GM18505 (cell line): Measurements from ENCODE around the gene MDC1.

ENCODE experiments used
- ATAC-seq: cut with Tn5 transposase; IDR thresholded peaks from one replicate; pipeline ENCODE4 v1.9.1; 2021; ENCODE audit not compliant: unreplicated experiment
- POLR2A ChIP-seq: IDR thresholded peaks from 4 replicates; pipeline ENCODE4 v1.6.1; 2011; ENCODE audit warnings: borderline replicate concordance; ENCODE audit not compliant: insufficient read depth, insufficient read length; ENCODE audit errors: extremely low read depth

Gene MDC1

DNA sequence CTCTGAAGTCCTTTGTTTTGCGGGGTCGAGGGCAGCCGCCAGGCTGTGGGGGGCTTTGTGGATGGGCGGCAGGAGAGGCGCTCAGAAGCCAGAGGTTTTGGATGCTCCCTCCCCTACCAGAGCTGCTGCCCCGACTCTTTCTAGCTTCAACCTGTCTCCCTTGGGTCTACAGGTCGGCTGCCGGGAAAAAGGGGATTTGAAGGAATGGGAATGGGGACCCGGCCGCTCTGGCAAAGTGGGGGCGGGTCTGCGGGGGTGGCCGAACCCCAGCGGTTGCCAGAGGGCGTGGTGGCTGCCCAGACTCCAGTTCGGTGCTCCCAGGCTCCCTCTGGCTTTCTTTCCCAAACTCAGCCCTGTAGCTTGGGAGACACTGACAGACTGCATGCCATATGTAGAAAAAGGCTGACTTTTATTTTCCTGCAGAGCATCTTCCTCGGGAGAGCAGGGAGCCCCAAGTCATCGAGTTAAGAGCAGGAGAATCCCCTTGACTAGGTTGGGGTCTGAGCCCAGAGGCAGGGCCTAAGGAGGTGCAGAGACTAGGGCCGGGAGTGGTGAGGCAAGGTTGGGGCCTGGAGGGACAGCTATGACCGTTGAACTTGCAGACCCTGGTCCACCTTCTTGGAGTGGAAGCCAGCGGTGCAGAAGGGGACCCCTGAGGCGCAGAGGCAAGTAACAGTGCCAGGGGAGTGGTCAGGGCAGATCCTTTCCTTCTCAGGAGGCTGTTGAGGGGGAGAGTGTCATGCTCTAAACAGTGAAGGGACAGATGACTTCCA is 29.2 kb downstream of the MDC1 start:
- no peak for ATAC-seq

DNA sequence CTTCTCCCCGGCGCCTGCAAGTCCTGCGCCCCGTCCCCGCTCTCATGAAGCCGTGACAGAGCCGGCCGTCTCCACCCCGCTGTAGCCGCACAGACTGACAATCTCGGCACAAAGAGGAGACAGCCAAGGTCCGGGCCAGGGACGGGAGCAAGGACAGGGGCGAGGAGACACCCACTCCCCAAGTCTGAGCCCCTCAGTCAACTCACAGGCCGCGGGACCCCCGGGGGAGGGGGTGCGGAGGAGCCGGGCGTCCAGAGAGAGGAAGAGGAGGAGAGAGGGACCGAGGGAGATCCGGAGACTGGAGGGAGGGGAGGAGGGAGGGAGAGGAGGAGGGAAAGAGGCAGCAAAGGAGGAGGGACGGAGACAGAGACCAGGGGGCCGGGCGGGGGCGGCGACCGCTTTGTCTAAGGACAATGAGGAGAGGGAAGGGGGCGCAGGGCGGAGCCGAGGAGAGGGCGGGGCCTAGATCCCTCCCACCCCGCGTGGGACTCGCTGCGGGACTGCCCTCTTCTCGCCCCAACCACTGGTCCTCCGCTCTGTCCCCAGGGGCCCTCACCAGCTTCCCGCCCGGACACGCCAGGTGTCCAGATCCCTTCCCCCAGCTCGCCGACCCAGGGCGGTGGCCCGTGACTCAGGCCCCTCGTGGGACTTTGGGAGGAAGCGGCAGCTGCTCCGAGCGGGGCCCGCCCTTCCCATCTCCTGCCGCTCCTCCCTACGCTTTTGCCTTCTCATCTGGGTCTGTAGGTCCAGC is 30.0 kb downstream of the MDC1 start:
- peak; percentile 65 for TF ChIP-seq POLR2A
- ATAC-seq: peak; percentile 27

More for the DNA sequence above, 29.2 kb downstream of the MDC1 start:
- no peak for TF ChIP-seq POLR2A

DNA sequence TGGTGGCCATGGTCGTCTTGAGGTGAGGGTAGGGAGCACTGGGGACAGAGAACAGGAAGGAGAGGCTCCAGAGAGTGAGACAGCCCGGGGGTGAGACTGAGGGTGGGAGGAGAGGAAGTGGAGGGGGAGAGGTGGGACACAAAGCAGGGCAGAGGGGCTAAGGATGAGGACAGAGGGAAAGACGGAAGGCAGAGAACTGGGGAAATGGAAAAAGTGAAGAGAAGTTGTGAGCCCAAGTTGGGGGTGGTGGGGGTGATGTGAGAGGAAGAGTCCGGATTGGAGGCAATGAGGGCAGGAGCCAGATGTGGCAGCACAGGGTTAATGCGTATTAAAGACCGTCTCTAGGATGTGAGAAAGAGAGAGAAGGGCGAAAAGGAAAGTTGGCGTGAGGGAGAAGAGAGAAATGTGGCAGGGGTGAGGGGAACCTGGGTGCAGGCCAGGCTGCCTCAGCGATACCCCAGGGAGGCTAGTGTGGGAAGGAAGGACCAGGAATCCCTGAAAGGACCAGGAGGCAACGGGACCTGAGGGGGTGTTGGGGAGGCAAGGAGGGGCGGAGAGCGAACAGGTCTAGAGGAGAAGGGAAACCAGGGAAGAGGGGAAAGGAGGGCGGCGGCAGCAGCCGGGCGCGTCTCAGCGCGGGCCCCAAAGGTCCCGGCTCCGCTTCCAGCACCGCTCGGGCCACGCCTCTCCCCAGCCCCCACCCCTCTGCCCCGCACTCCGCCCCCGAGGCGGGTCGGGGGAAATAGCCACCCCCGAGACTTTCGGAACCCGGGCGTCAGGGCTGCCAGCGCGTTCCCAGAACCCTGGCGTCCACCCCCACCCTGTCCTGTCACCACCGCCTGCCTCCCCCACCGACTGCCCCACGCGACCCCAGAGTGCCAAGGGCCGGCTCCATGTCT is 30.8 kb downstream of the MDC1 start, which contains the start of gene PPP1R18:
PPP1R18 (minus strand) TSS at position 637 of the 899 bp plus-strand sequence; CDS start at position 10, 627 bp downstream.
- peak; percentile 55 for TF ChIP-seq POLR2A
- no peak for ATAC-seq

DNA sequence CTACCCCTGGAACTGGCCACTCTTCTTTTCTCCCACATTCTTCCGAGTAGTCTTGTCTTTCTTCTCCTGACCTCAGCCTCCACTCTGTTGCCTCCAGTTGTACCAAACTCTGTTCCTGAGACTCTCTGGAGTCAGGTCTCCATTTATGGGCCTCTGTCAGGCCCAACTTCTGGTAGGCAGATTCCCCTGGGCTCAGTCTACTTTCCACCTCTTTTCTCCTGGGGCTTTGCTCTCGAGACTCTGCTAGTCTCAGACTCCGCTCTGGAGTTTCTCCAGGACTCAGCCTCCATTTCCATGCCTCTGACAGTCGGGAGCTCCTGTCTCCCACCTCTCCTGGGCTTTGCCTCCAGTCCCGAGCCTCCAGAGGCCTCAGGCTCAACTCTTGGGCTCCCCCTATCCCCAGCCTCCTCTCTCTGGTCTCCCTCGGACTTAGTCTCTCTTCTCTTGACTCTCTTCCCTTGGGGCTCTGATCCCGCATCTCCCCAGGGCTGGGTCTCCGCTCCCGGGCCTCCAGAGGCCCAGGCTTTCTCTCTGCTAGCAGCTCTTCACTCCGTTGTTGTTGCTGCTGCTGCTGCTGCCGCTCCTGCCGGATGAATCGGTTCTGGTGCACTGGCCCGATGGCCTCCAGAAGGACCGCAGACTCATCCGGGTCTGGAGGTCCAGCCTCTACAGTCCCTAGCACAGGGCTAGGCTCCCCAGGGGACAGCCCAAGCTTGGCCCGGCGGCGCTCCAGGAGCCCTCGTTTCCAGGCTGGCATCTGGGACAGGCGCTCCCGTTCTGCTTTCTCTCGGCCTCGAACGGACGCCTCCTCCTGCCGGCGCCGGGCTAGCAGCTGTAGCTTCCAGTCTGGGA is 31.7 kb downstream of the MDC1 start:
- TF ChIP-seq POLR2A: peak; percentile 46

DNA sequence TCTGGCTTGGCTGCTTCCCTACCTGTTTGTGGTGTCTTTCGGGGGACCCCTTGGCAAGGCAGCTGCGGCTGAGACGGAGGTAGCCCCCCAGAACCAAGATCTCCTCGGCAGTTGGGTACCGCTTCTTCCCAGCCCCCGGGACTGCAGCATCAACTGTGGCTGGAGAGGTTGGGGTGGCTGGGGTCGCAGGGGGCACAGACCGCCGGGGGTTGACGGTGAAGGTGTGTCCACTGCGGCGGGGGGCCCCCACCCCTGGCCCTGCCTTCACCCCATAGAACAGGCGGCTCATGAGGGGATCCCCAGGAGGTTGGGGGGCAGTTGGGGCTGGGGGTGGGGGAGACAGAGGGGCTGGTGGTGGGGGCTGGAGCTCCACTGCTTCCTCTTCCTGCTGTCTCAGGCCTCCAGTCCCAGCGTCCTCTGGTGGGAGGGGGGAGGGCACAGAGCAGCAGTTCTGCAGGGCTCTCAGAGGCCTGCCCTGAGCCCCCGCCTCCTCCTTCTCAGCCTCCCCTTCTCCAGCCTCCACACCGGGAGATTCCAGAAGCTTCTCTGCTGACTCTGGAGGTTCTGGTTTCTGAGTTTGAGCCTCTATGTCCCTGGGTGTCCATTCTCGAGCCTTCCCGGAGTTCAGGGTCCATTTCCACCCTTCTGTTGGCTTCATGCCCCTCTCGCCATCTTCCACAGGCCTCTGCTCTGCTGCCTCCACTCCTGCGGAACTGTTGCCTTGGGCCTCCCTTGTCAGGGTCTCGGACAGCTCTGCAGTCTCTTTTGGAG is 32.5 kb downstream of the MDC1 start:
- TF ChIP-seq POLR2A: peak; percentile 39
- no peak for ATAC-seq

More for the DNA sequence above, 31.7 kb downstream of the MDC1 start:
- no peak for ATAC-seq

DNA sequence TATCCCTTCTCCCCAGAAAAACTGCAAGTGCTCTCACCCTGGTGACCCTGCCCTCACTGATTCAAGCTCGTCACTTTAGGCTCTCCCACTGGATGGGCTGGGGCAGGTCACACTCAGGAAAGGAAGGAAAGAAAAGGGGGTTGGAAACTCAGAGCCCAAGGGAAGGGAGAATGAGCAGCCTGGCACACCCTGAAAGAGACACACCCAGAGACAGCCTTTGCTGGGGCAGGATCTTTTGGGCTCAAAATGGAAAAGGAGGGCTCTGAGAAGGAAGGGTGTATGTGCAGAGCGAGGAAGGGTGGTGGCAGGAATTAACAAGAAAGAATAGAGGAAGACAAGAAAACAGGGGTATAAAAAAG is 33.1 kb downstream of the MDC1 start:
- ATAC-seq: no peak

DNA sequence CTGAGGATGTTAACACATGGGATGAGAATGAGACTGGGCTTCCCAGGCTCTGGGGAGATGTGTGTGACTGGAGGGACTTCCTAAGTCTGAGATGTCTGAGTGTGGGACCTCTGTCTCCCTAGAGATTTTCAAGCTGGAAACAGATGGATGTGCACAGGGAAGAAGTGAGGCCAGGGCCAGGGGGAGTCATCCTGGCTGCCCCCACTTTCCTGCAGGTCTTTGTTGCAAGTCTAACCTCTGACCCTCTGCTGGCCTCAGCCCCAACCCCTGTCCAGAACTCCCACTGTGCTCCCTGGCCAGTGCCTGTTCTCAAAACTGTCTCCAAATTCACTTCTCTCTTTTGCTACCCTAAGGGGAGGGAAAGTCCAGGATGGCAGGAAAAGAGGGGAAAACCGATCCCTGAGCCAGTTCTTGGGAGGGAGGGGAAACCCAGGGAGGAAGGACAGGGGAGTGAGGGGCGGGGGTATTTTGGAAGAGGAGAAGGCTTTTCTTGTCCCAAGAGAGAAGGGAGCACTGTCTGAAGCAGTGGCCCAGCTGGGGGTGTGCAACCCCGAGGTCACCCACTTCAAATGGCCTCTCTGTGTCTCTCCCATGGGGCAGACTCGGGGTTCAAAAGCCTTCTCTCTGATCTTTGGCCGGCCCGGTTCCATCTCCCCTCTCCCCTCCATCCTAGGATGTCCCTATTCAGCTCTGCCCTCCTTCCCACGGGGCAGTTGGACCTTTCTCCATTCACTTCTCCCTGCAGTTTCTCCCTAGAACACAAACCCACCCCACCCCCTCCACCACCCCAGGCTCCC is 33.7 kb downstream of the MDC1 start:
- TF ChIP-seq POLR2A: no peak
- no peak for ATAC-seq

More for the DNA sequence above, 33.1 kb downstream of the MDC1 start:
- no peak for TF ChIP-seq POLR2A

DNA sequence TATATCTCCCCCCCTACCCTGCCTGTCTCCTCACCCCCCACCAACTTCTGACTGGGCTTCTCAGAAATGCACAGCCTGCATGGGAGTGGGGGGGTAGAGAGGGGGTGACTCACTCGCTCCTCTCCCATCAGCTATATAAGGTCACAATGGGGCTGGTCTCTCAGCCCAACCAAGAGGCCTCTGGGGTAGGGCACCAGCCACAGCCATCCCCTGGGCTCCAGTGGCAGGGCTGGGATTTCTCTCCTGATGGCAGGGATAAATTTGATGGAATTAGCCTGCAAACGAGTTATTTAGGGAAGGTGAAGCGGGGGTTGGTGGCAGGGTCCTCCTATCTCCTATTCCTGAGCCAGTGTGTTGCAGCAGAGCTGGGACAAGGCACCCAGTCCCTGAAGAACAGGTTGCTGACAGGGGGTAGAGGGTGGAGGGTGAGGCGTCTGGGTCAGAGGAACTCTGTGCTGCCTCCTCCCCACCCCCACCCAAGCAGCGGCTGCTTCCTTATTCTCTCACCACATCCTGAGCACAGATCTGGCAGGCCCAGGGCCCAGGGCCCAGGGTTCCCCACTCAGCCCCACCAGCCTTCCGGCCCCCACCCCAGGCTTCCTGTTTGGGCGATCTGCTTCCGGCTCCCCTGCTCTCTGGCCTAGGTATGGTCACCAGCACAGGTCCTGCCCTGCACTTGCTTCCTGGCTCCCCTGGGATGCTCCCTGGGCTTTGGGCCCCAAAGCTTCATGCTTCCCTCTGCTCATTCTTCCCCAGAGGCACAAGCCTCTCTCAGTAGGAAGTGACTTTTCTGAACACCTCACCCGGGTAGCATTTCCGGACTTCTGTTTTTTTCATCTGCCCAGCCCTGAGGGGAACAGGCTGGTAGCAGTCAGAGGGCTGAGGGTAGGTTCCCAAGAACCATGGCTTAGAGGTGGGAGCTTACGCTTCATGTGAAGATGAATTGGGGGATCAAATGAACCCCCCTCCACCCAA is 34.7 kb downstream of the MDC1 start:
- ATAC-seq: peak; percentile 32

DNA sequence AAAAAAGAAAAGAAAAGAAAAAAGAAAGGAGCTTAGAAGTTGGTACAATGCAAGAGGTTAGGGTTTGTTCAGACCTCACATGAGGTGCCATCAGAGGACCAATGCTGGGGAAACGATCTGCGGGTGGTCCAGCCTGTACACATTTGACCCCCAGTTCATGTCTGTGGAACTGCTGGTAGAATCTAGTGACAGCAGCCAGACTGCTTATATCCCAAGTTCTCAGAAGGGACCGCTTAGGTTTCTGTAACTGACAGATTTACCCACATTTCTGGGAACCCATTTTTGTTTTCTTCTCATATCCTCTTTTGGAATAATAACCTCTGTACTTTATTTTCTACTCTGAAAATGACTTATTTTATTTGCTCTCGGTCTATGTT is 35.3 kb downstream of the MDC1 start:
- no peak for TF ChIP-seq POLR2A
- no peak for ATAC-seq

More for the DNA sequence above, 34.7 kb downstream of the MDC1 start:
- peak; percentile 84 for TF ChIP-seq POLR2A
